Measurements from ENCODE around the gene ZNF597. TPM values are rescaled to one million over a fixed set of nuclear protein-coding genes. Genes with fewer than 3 reads are reported as not detected.
A peak's percentile ranks its signal among the peaks of the same experiment; 100 is the strongest.

ZNF597 gene
- total and polyA plus RNA-seq, 10 of the 15 experiments (the other 5 are each of a cell fraction or from before 2014, with no cell fraction given) = 0.80 to 2.8 (median 2.0) TPM

DNA sequence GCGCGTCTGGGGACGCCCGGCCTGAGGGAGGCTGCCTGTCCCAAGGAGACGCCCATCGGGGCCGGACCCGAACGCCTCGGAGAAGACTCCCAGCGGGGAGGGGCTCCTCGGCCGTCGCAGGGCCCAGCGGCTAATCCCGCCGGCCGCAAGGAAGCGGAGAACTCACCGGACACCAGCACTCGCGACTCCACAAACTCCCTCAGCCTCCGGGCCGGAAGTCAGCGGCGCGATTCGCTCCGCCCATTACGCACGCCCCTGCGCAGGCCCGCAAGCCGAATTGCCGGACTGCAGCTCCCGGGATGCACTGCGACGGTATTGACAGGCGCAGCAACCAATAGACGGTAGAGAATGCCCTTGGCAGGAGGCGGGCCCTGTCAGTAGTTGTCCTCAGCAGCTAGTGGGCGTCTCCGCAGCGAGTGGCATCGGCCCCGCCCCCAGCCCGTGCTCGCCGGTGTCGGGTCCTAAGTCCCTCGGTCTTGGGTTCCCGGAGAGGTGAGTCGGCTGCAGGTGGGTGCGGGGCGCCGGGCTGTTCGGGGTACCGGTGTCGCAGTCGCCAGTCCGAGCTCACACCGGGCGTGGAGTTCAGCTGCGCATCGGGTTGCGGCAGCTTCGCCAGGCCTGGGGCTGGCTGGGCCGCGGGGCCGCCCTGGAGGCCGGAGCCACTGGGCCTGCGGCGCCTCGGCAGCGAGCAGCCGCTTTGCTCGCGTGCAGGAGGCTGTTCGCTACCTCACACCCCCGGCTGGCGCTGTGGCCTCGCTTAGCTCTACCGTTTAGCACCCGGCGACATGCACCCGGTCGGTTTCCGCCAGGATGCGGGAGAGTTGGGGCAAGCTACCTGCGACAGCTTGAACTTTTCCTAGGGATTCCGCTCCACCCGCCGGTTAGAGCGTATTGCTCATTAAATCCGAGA is 42.3 kb downstream of the ZNF597 start, which contains the start of the genes ZNF174 and ZSCAN32 (continued):
- TF ChIP-seq NR2F1 (conservative IDR thresholded peaks at IDR 0.05) = peak; percentile 65
- TF ChIP-seq RB1 (IDR thresholded peaks at IDR 0.05; ENCODE audit: borderline replicate concordance) = peak; percentile 43; the same call in 1 of the 2 replicates
- TF ChIP-seq, protein P1, sequence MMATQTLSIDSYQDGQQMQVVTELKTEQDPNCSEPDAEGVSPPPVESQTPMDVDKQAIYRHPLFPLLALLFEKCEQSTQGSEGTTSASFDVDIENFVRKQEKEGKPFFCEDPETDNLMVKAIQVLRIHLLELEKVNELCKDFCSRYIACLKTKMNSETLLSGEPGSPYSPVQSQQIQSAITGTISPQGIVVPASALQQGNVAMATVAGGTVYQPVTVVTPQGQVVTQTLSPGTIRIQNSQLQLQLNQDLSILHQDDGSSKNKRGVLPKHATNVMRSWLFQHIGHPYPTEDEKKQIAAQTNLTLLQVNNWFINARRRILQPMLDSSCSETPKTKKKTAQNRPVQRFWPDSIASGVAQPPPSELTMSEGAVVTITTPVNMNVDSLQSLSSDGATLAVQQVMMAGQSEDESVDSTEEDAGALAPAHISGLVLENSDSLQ (IDR thresholded peaks at IDR 0.05) = peak; percentile 100
- TF ChIP-seq, protein P2, sequence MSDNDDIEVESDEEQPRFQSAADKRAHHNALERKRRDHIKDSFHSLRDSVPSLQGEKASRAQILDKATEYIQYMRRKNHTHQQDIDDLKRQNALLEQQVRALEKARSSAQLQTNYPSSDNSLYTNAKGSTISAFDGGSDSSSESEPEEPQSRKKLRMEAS (IDR thresholded peaks at IDR 0.05; ENCODE audit: low read depth, low read length) = peak; percentile 80; the same call in 1 of the 2 replicates
- TF ChIP-seq JUND (IDR thresholded peaks at IDR 0.05; ENCODE audit: low read depth, low read length) = no peak
- peak; percentile 90 for TF ChIP-seq CREB1 (IDR thresholded peaks at IDR 0.05; ENCODE audit: low read depth)
- no peak; the same call in 1 of the 2 replicates for TF ChIP-seq NFXL1 (IDR thresholded peaks at IDR 0.05; ENCODE audit: borderline replicate concordance)
- TF ChIP-seq SUPT20H (IDR thresholded peaks at IDR 0.05; ENCODE audit: borderline replicate concordance, control insufficient read depth, low read depth, low read length) = no peak
- peak; percentile 99 for TF ChIP-seq SP1 (IDR thresholded peaks at IDR 0.05; ENCODE audit: low read depth, low read length)
- no peak for TF ChIP-seq BCL11A (IDR thresholded peaks at IDR 0.05; ENCODE audit: low read depth, low read length)
- peak; percentile 88 for TF ChIP-seq SMARCA5 (IDR thresholded peaks at IDR 0.05)
- TF ChIP-seq ETV6 (conservative IDR thresholded peaks at IDR 0.05 in 1 of 2, IDR thresholded peaks at IDR 0.05 in 1 of 2; ENCODE audit: borderline replicate concordance in 1 of 2, low read depth in 1 of 2) = no peak
- TF ChIP-seq, protein P3, sequence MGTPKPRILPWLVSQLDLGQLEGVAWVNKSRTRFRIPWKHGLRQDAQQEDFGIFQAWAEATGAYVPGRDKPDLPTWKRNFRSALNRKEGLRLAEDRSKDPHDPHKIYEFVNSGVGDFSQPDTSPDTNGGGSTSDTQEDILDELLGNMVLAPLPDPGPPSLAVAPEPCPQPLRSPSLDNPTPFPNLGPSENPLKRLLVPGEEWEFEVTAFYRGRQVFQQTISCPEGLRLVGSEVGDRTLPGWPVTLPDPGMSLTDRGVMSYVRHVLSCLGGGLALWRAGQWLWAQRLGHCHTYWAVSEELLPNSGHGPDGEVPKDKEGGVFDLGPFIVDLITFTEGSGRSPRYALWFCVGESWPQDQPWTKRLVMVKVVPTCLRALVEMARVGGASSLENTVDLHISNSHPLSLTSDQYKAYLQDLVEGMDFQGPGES (IDR thresholded peaks at IDR 0.05) = peak; percentile 92
- TF ChIP-seq, protein P4, sequence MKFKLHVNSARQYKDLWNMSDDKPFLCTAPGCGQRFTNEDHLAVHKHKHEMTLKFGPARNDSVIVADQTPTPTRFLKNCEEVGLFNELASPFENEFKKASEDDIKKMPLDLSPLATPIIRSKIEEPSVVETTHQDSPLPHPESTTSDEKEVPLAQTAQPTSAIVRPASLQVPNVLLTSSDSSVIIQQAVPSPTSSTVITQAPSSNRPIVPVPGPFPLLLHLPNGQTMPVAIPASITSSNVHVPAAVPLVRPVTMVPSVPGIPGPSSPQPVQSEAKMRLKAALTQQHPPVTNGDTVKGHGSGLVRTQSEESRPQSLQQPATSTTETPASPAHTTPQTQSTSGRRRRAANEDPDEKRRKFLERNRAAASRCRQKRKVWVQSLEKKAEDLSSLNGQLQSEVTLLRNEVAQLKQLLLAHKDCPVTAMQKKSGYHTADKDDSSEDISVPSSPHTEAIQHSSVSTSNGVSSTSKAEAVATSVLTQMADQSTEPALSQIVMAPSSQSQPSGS (IDR thresholded peaks at IDR 0.05; ENCODE audit: low read length) = no peak
- peak; percentile 80; the same call in 1 of the 2 replicates for TF ChIP-seq ZNF207 (IDR thresholded peaks at IDR 0.05; ENCODE audit: borderline replicate concordance)
- TF ChIP-seq, protein P5, sequence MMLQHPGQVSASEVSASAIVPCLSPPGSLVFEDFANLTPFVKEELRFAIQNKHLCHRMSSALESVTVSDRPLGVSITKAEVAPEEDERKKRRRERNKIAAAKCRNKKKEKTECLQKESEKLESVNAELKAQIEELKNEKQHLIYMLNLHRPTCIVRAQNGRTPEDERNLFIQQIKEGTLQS (IDR thresholded peaks at IDR 0.05; ENCODE audit: borderline replicate concordance, extremely low read depth, low read depth, low read length) = no peak
- no peak for TF ChIP-seq CHD1 (IDR thresholded peaks at IDR 0.05; ENCODE audit: low read depth, low read length)
- TF ChIP-seq PML (IDR thresholded peaks at IDR 0.05; ENCODE audit: low read length) = peak; percentile 84; the same call in 1 of the 2 replicates
- TF ChIP-seq SMC3 (IDR thresholded peaks at IDR 0.05; ENCODE audit: borderline replicate concordance, low read length) = no peak
- peak; percentile 89 for TF ChIP-seq POLR2AphosphoS5 (IDR thresholded peaks at IDR 0.05; ENCODE audit: low read length)
- 0 out of 2 replicates have a peak, but pooled peaks have one; percentile 87 for TF ChIP-seq POLR2AphosphoS2 (IDR thresholded peaks at IDR 0.05; ENCODE audit: low read depth, low read length)
- TF ChIP-seq NFIC (IDR thresholded peaks at IDR 0.05; ENCODE audit: low read depth, low read length) = no peak
